GM23248 (cell line): ENCODE results near the gene TRIO.

Experiments
- EZH2 ChIP-seq: fragments of 200-600 bp; sonication (generic); IDR thresholded peaks from 2 replicates; pipeline ENCODE4 v1.6.1; 2018; ENCODE audit warnings: antibody characterized with exemption, mild to moderate bottlenecking; ENCODE audit not compliant: insufficient read depth, poor library complexity, severe bottlenecking
- EZH2phosphoT487 ChIP-seq: fragments of 200-600 bp; sonication (generic); IDR thresholded peaks from 2 replicates; pipeline ENCODE4 v1.6.1; 2018; ENCODE audit warnings: antibody characterized with exemption, moderate library complexity, mild to moderate bottlenecking, low read depth; ENCODE audit not compliant: insufficient read depth

- TF ChIP-seq EZH2phosphoT487, result no peak
- TF ChIP-seq EZH2, result no peak
Observed at GRCh38 chr5:14337593-14337992, 194.5 kb downstream of the TRIO start.
